CD14-positive monocyte (primary cell): Measurements from ENCODE around the gene VCPKMT. TPM values are rescaled to one million over a fixed set of nuclear protein-coding genes. Genes with fewer than 3 reads are reported as not detected.

ENCODE experiments used
- DNase-seq, 3 donors: peaks; one replicate each; pipeline ENCODE4 v3.0.0-alpha.2; 2011 to 2022
- H2AFZ ChIP-seq: 2 replicates; pipeline ENCODE4 v1.6.0; 2012; ENCODE audit warnings: mild to moderate bottlenecking, low read depth, low read length, inconsistent platforms; ENCODE audit not compliant: insufficient read depth, poor library complexity, severe bottlenecking
- H3K27ac ChIP-seq, 2 donors: 1 replicate in 1 of 2; 2 replicates in 1 of 2; pipeline ENCODE4 v1.5.1; 2012 to 2013; ENCODE audit warnings: low read length in 2 of 2, control low read depth in 1 of 2, inconsistent platforms in 1 of 2, low read depth in 1 of 2, mild to moderate bottlenecking in 1 of 2
- H3K27me3 ChIP-seq, 2 donors: one replicate each; pipeline versions ENCODE4 v1.6.0 to v1.6.1; 2011 to 2013; ENCODE audit warnings: low read length in 2 of 2; ENCODE audit not compliant: control insufficient read depth in 2 of 2, insufficient read depth in 2 of 2
- H3K36me3 ChIP-seq, 2 donors: replicated peaks in 1 of 2; 1 replicate in 1 of 2; 2 replicates in 1 of 2; pipeline versions ENCODE4 v1.5.1 to v1.6.1; 2012 to 2013; ENCODE audit warnings: low read length in 2 of 2, control low read depth in 1 of 2, inconsistent platforms in 1 of 2, mild to moderate bottlenecking in 1 of 2; ENCODE audit not compliant: insufficient read depth in 2 of 2, control insufficient read depth in 1 of 2
- H3K4me1 ChIP-seq, 2 donors: 1 replicate in 1 of 2; 2 replicates in 1 of 2; pipeline versions ENCODE4 v1.5.1 to v1.6.1; 2012 to 2013; ENCODE audit warnings: low read length in 2 of 2, control low read depth in 1 of 2, inconsistent platforms in 1 of 2, mild to moderate bottlenecking in 1 of 2, moderate library complexity in 1 of 2; ENCODE audit not compliant: insufficient read depth in 2 of 2, control insufficient read depth in 1 of 2
- H3K4me2 ChIP-seq: replicated peaks from 2 replicates; pipeline ENCODE3; 2012; ENCODE audit warnings: low read length, moderate library complexity, mild to moderate bottlenecking; ENCODE audit not compliant: poor library complexity, severe bottlenecking; ENCODE audit errors: extremely low read depth
- H3K4me3 ChIP-seq, 3 experiments: fragments of 200-600 bp in 1 of 3; sonication (generic) in 1 of 3; replicated peaks in 1 of 3; 1 replicate in 2 of 3; 2 replicates in 1 of 3; pipeline ENCODE4 v1.5.1; 2011 to 2013; ENCODE audit warnings: low read length in 3 of 3, mild to moderate bottlenecking in 3 of 3, control low read depth in 2 of 3, low read depth in 2 of 3, inconsistent platforms in 1 of 3, moderate library complexity in 1 of 3
- H3K79me2 ChIP-seq: 2 replicates; pipeline ENCODE4 v1.6.0; 2012; ENCODE audit warnings: mild to moderate bottlenecking, control low read depth, inconsistent platforms, low read length, moderate library complexity; ENCODE audit not compliant: insufficient read depth
- H3K9ac ChIP-seq: 2 replicates; pipeline ENCODE4 v1.6.0; 2017; ENCODE audit warnings: low read length, mild to moderate bottlenecking; ENCODE audit not compliant: insufficient read depth, poor library complexity, severe bottlenecking
- H3K9me3 ChIP-seq, 2 donors: replicated peaks in 1 of 2; 1 replicate in 1 of 2; 2 replicates in 1 of 2; pipeline versions ENCODE4 v1.5.1 to v1.6.1; 2012 to 2013; ENCODE audit warnings: low read length in 2 of 2, control low read depth in 1 of 2; ENCODE audit not compliant: control insufficient read depth in 1 of 2, insufficient read depth in 1 of 2
- H4K20me1 ChIP-seq: 2 replicates; pipeline ENCODE4 v1.6.0; 2012; ENCODE audit warnings: mild to moderate bottlenecking, low read length, control low read depth, moderate library complexity; ENCODE audit not compliant: insufficient read depth
- H3K27ac Mint-ChIP-seq, 7 donors: one replicate each; pipeline ENCODE4 v1.8.0; 2020; ENCODE audit warnings: mild to moderate bottlenecking in 7 of 7, mixed read lengths in 7 of 7, moderate library complexity in 6 of 7, inconsistent platforms in 2 of 7
- H3K27me3 Mint-ChIP-seq, 3 donors: one replicate each; pipeline ENCODE4 v1.8.0; 2021 to 2022; ENCODE audit warnings: low read depth in 3 of 3, mild to moderate bottlenecking in 3 of 3, mixed read lengths in 3 of 3, moderate library complexity in 3 of 3, inconsistent platforms in 1 of 3
- H3K36me3 Mint-ChIP-seq, 2 donors: one replicate each; pipeline ENCODE4 v1.8.0; 2020; ENCODE audit warnings: mixed read lengths in 2 of 2, inconsistent platforms in 1 of 2, mild to moderate bottlenecking in 1 of 2
- H3K4me1 Mint-ChIP-seq: one replicate; pipeline ENCODE4 v1.8.0; 2020; ENCODE audit warnings: mild to moderate bottlenecking, mixed read lengths
- H3K4me3 Mint-ChIP-seq, 2 donors: one replicate each; pipeline ENCODE4 v1.8.0; 2020; ENCODE audit warnings: mild to moderate bottlenecking in 2 of 2, mixed read lengths in 2 of 2, moderate library complexity in 1 of 2
- H3K9me3 Mint-ChIP-seq, 7 donors: one replicate each; pipeline ENCODE4 v1.8.0; 2020 to 2022; ENCODE audit warnings: mixed read lengths in 7 of 7, mild to moderate bottlenecking in 6 of 7, moderate library complexity in 6 of 7, inconsistent platforms in 2 of 7
- CTCF ChIP-seq: fragments of 200-600 bp; IDR thresholded peaks from one replicate; pipeline ENCODE4 v1.8.0; 2022; ENCODE audit warnings: antibody characterized with exemption, mild to moderate bottlenecking
- WGBS: methylation state at CpG from one replicate; pipeline ENCODE4 v1.1.5; 2013; ENCODE audit warnings: missing lambda C conversion rate; ENCODE audit not compliant: insufficient coverage; 5-methylcytosine and 5-hydroxymethylcytosine counted together
- intact Hi-C, 2 donors: fragments of 100-400 bp; cut with micrococcal nuclease; formaldehyde crosslinking; loops; one replicate each; pipeline versions ENCODE4 v1.15.0 to v1.15.1; 2023
- polyA plus RNA-seq, 3 donors: library from polyadenylated mRNA; depleted of rRNA in 1 of 3; unstranded in 2 of 3; stranded (reverse) in 1 of 3; fragments of 300-500 nt in 2 of 3; fragments of >200 nt in 1 of 3; fragmentation: Illumina TruSeq in 2 of 3; gene quantifications; 1 replicate in 2 of 3; 2 replicates in 1 of 3; pipeline ENCODE4 v1.2.3, GENCODE V29; 2012 to 2021

Gene VCPKMT
- polyA plus RNA-seq, 3 donors: 3.4 to 14.2 (median 3.5) TPM

GRCh38 chr14:50062438-50063085, 53.8 kb downstream of the VCPKMT start:
- no peak for TF ChIP-seq CTCF

GRCh38 chr14:50061664-50062437, 54.5 kb downstream of the VCPKMT start:
- H3K27me3 ChIP-seq: no peaks in the 10 kb centered on the region
- no peaks in the 10 kb centered on the region for H3K36me3 ChIP-seq
- peaks cover 78 to 85% of the 10 kb centered on the region in 2 donors for H3K4me1 ChIP-seq
- Mint-ChIP-seq H3K9me3 (peaks cover 0 to 3% (median 0%) of the 10 kb centered on the region in 7 donors), H3K36me3 (peaks cover 2 to 9% of the 10 kb centered on the region in 2 donors), H3K4me1 (peaks cover 87% of the 10 kb centered on the region), H3K27ac (peak overlapping the region; percentile 95 to 100 (median 99)), H3K4me3 (peak overlapping the region; percentile 39 to 71), H3K27me3 (peaks cover 0 to 2% (median 0%) of the 10 kb centered on the region in 3 donors)
- H4K20me1 ChIP-seq: no peaks in the 10 kb centered on the region
- H3K9me3 ChIP-seq: no peaks in the 10 kb centered on the region
- peak overlapping the region; percentile 58 for H3K9ac ChIP-seq
- TF ChIP-seq CTCF: no peak
- peak; percentile 59 to 79 (median 76) for DNase-seq
- peak overlapping the region; percentile 39 for H2AFZ ChIP-seq
- peak overlapping the region; percentile 23 for H3K4me2 ChIP-seq
- H3K79me2 ChIP-seq: no peaks in the 10 kb centered on the region
- H3K27ac ChIP-seq: peak overlapping the region; percentile 92 to 94
- H3K4me3 ChIP-seq: peak overlapping the region in 1 of 3 experiments; percentile 2
- intact Hi-C loops: loop anchor here in 1 of 2 donors (1.0 to 5.0 kb wide), 3 partner anchors 22 to 155 kb away; no protein-coding TSS in a partner anchor
- 40% methylated on average over 9 of the region's 11 CpGs for WGBS

More at GRCh38 chr14:50062438-50063085, 53.8 kb downstream of the VCPKMT start:
- peak overlapping the region; percentile 95 to 100 (median 99) for H3K27ac Mint-ChIP-seq
- H3K4me3 Mint-ChIP-seq: peak overlapping the region; percentile 70 to 71
- intact Hi-C loops: loop anchor here in 1 of 2 donors (5.0 kb wide), 2 partner anchors 40 to 155 kb away; no protein-coding TSS in a partner anchor
- Histone ChIP-seq H2AFZ (peak overlapping the region; percentile 32), H3K27ac (peak overlapping the region; percentile 92 to 94), H3K9ac (peak overlapping the region; percentile 58), H3K27me3 (no peaks in the 10 kb centered on the region), H3K4me1 (peaks cover 71 to 77% of the 10 kb centered on the region in 2 donors), H3K4me2 (peak overlapping the region; percentile 23), H3K9me3 (no peaks in the 10 kb centered on the region), H3K4me3 (peak overlapping the region in 1 of 3 experiments; percentile 2), H4K20me1 (no peaks in the 10 kb centered on the region), H3K79me2 (no peaks in the 10 kb centered on the region), H3K36me3 (no peaks in the 10 kb centered on the region)
- 92% methylated on average over 2 of the region's 7 CpGs for WGBS
- H3K4me1 Mint-ChIP-seq: peaks cover 80% of the 10 kb centered on the region
- peaks cover 2 to 9% of the 10 kb centered on the region in 2 donors for H3K36me3 Mint-ChIP-seq
- peaks cover 0 to 2% (median 0%) of the 10 kb centered on the region in 3 donors for H3K27me3 Mint-ChIP-seq
- DNase-seq: peak; percentile 79 to 83 (median 81)
- H3K9me3 Mint-ChIP-seq: peaks cover 0 to 3% (median 0%) of the 10 kb centered on the region in 7 donors
